Panc1 (cell line): ENCODE measurements around the gene PRDM2.

ENCODE experiments used
- CTCF ChIP-seq: fragments of 450-650 bp; IDR thresholded peaks from 2 replicates; pipeline ENCODE4 v1.5.1; 2017; ENCODE audit warnings: mild to moderate bottlenecking
- POLR2AphosphoS5 ChIP-seq: IDR thresholded peaks from 2 replicates; pipeline ENCODE4 v1.6.1; 2012; ENCODE audit warnings: mild to moderate bottlenecking, low read depth, low read length, moderate library complexity
- SIN3A ChIP-seq: IDR thresholded peaks from 2 replicates; pipeline ENCODE4 v1.6.1; 2012; ENCODE audit warnings: low read depth, mild to moderate bottlenecking, low read length, moderate library complexity, borderline replicate concordance; ENCODE audit not compliant: insufficient read depth
- TCF7L2 ChIP-seq: IDR thresholded peaks from 2 replicates; pipeline ENCODE4 v1.6.1; 2011; ENCODE audit warnings: mild to moderate bottlenecking, low read depth, low read length, inconsistent platforms

- TF ChIP-seq SIN3A (no peak), CTCF (no peak), TCF7L2 (no peak), POLR2AphosphoS5 (no peak)
Observed at GRCh38 chr1:13816016-13816760, 116.2 kb downstream of the PRDM2 start.
